NCI-H187 (cell line): ENCODE data around the gene SLC35E3.

ENCODE experiments used
- DNase-seq, 2 experiments: peaks; one replicate each; lab custom pipeline; 2025; lab: John Stamatoyannopoulos, UW

The SLC35E3 gene

GRCh38 chr12:68745904-68746571, at the start of gene SLC35E3:
Gene SLC35E3, plus strand, starts transcription at chr12:68746176. Its CDS starts 202 bp downstream, at chr12:68746378.
- DNase-seq, result peak; percentile 96

GRCh38 chr12:68699486-68699885, 46.5 kb upstream of the SLC35E3 start:
- no peak for DNase-seq

GRCh38 chr12:68727776-68728175, 18.2 kb upstream of the SLC35E3 start:
- DNase-seq, result no peak

GRCh38 chr12:68733661-68734071, 12.3 kb upstream of the SLC35E3 start:
- DNase-seq, result no peak

GRCh38 chr12:68739891-68740290, 6.1 kb upstream of the SLC35E3 start:
- no peak for DNase-seq

GRCh38 chr12:68743356-68743755, 2.6 kb upstream of the SLC35E3 start:
- no peak for DNase-seq

- DNase-seq, result no peak
These were observed 536 bp upstream of the SLC35E3 start for GRCh38 chr12:68745376-68745903.

- DNase-seq, result no peak
These were observed 700 bp downstream of the SLC35E3 start for GRCh38 chr12:68746572-68747180.

GRCh38 chr12:68749443-68749842, 3.5 kb downstream of the SLC35E3 start:
- no peak for DNase-seq

GRCh38 chr12:68749861-68750260, 3.9 kb downstream of the SLC35E3 start:
- no peak for DNase-seq

GRCh38 chr12:68750506-68750905, 4.5 kb downstream of the SLC35E3 start:
- peak in 1 of 2 experiments; percentile 16 for DNase-seq

- no peak for DNase-seq
These were observed 9.7 kb downstream of the SLC35E3 start for GRCh38 chr12:68755536-68756243.

GRCh38 chr12:68759852-68760251, 13.9 kb downstream of the SLC35E3 start:
- no peak for DNase-seq

GRCh38 chr12:68760806-68761441, 14.9 kb downstream of the SLC35E3 start:
- DNase-seq, result no peak

- no peak for DNase-seq
These were observed 15.5 kb downstream of the SLC35E3 start for GRCh38 chr12:68761442-68761812.

- DNase-seq, result no peak
These were observed 16.1 kb downstream of the SLC35E3 start for GRCh38 chr12:68761901-68762630.

- DNase-seq, result no peak
These were observed 16.7 kb downstream of the SLC35E3 start for GRCh38 chr12:68762691-68763090.

GRCh38 chr12:68765696-68766095, 19.7 kb downstream of the SLC35E3 start:
- DNase-seq, result no peak

- no peak for DNase-seq
These were observed 20.7 kb downstream of the SLC35E3 start for GRCh38 chr12:68766646-68767045.

GRCh38 chr12:68767191-68767590, 21.2 kb downstream of the SLC35E3 start:
- DNase-seq, result no peak

GRCh38 chr12:68768431-68768939, 22.5 kb downstream of the SLC35E3 start:
- no peak for DNase-seq

- no peak for DNase-seq
These were observed 24.0 kb downstream of the SLC35E3 start for GRCh38 chr12:68769941-68770340.
